Measurements from ENCODE around the gene OR6S1.

The OR6S1 gene

DNA sequence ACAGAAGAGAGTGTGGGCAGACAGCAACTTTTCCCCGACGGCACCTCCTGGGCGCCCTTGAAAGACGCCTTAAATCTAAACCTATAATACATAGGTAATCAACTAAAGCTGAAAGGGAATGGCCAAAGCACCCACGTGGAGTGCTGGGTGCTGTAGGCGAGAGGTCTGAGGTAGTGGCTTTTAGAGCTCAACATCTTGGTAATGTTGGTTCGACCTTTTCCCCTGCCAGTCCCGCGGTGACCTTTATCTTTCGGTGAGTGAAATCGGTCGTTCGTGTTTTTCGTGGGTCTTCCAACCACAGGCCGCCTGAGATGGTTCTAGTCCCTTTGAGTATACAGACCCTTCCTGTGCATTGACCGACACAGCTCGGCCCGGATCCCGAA, 9.1 kb downstream of the OR6S1 start:
- POLR2A ChIA-PET, result interaction anchor here (0.7 to 3.3 kb wide), 4 partner anchors 19 to 339 kb away, joined by 3 to 40 read pairs (median 10); partner anchors contain the start of gene RNASE4
- Histone ChIP-seq H3K4me3 (ENCODE audit: low read depth, low read length) (peak overlapping the region; percentile 65), H3K27ac (ENCODE audit: extremely low read depth, low read depth, low read length) (no peak overlapping the region; the same call in 1 of the 2 replicates), H3K9me3 (ENCODE audit: control insufficient read depth, insufficient read depth, low read depth, low read length) (no peaks in the 10 kb centered on the region), H3K36me3 (ENCODE audit: control insufficient read depth in 2 of 2, insufficient read depth in 1 of 2, low read length in 2 of 2) (no peaks in the 10 kb centered on the region), H3K4me1 (ENCODE audit: control insufficient read depth, insufficient read depth, low read length) (no peaks in the 10 kb centered on the region)
- no peak for TF ChIP-seq ZNF600 (tag by site-specific recombination; IDR thresholded peaks at IDR 0.05)
- TF ChIP-seq ZNF629 (tag by site-specific recombination; IDR thresholded peaks at IDR 0.05), result no peak
- TF ChIP-seq, protein P1, sequence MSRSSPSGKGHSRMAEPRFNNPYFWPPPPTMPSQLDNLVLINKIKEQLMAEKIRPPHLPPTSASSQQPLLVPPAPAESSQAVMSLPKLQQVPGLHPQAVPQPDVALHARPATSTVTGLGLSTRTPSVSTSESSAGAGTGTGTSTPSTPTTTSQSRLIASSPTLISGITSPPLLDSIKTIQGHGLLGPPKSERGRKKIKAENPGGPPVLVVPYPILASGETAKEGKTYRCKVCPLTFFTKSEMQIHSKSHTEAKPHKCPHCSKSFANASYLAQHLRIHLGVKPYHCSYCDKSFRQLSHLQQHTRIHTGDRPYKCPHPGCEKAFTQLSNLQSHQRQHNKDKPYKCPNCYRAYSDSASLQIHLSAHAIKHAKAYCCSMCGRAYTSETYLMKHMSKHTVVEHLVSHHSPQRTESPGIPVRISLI (tag by site-specific recombination; IDR thresholded peaks at IDR 0.05), result no peak
- TF ChIP-seq SCRT1 (tag by site-specific recombination; IDR thresholded peaks at IDR 0.05; ENCODE audit: borderline replicate concordance), result no peak
- TF ChIP-seq FEZF1 (tag by site-specific recombination; IDR thresholded peaks at IDR 0.05), result no peak
- no peak for TF ChIP-seq ZNF175 (tag by site-specific recombination; IDR thresholded peaks at IDR 0.05)
- peak; percentile 45; the same call in 1 of the 2 replicates for TF ChIP-seq EGR2 (tag by site-specific recombination; IDR thresholded peaks at IDR 0.05; ENCODE audit: low read depth)
- no peak for TF ChIP-seq PRDM6 (tag by site-specific recombination; IDR thresholded peaks at IDR 0.05)
- no peak for TF ChIP-seq ZNF16 (tag by site-specific recombination; IDR thresholded peaks at IDR 0.05; ENCODE audit: low read depth)
- no peak for TF ChIP-seq ZNF561 (tag by site-specific recombination; IDR thresholded peaks at IDR 0.05; ENCODE audit: borderline replicate concordance)
- no peak for TF ChIP-seq ZNF560 (tag by site-specific recombination; IDR thresholded peaks at IDR 0.05; ENCODE audit: borderline replicate concordance)
- TF ChIP-seq ZNF214 (tag by site-specific recombination; IDR thresholded peaks at IDR 0.05; ENCODE audit: borderline replicate concordance), result no peak
- TF ChIP-seq ZNF433 (tag by site-specific recombination; IDR thresholded peaks at IDR 0.05; ENCODE audit: low read depth), result no peak
- TF ChIP-seq ZNF677 (tag by site-specific recombination; IDR thresholded peaks at IDR 0.05), result no peak
- TF ChIP-seq, protein P2, sequence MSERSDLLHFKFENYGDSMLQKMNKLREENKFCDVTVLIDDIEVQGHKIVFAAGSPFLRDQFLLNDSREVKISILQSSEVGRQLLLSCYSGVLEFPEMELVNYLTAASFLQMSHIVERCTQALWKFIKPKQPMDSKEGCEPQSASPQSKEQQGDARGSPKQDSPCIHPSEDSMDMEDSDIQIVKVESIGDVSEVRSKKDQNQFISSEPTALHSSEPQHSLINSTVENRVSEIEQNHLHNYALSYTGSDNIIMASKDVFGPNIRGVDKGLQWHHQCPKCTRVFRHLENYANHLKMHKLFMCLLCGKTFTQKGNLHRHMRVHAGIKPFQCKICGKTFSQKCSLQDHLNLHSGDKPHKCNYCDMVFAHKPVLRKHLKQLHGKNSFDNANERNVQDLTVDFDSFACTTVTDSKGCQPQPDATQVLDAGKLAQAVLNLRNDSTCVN (tag by site-specific recombination; optimal IDR thresholded peaks at IDR 0.05), result no peak
- no peak for TF ChIP-seq ZNF555 (tag by site-specific recombination; conservative IDR thresholded peaks at IDR 0.05)
- TF ChIP-seq, protein P3, sequence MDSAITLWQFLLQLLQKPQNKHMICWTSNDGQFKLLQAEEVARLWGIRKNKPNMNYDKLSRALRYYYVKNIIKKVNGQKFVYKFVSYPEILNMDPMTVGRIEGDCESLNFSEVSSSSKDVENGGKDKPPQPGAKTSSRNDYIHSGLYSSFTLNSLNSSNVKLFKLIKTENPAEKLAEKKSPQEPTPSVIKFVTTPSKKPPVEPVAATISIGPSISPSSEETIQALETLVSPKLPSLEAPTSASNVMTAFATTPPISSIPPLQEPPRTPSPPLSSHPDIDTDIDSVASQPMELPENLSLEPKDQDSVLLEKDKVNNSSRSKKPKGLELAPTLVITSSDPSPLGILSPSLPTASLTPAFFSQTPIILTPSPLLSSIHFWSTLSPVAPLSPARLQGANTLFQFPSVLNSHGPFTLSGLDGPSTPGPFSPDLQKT (IDR thresholded peaks at IDR 0.05; ENCODE audit: borderline replicate concordance, low read depth, low read length), result no peak
- TF ChIP-seq ZNF768 (tag by site-specific recombination; IDR thresholded peaks at IDR 0.05), result no peak
- no peak for TF ChIP-seq ZBTB1 (tag by site-specific recombination; IDR thresholded peaks at IDR 0.05)
- TF ChIP-seq, protein P4, sequence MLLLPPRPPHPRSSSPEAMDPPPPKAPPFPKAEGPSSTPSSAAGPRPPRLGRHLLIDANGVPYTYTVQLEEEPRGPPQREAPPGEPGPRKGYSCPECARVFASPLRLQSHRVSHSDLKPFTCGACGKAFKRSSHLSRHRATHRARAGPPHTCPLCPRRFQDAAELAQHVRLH (tag by site-specific recombination; IDR thresholded peaks at IDR 0.05), result no peak
- no peak for TF ChIP-seq GLI4 (tag by site-specific recombination; IDR thresholded peaks at IDR 0.05)
- no peak for TF ChIP-seq ZNF747 (tag by site-specific recombination; IDR thresholded peaks at IDR 0.05)
- TF ChIP-seq ZNF366 (tag by site-specific recombination; conservative IDR thresholded peaks at IDR 0.05), result no peak
- peak; percentile 39; the same call in 1 of the 2 replicates for TF ChIP-seq ZFHX2 (tag by site-specific recombination; conservative IDR thresholded peaks at IDR 0.05)
- TF ChIP-seq, protein P5, sequence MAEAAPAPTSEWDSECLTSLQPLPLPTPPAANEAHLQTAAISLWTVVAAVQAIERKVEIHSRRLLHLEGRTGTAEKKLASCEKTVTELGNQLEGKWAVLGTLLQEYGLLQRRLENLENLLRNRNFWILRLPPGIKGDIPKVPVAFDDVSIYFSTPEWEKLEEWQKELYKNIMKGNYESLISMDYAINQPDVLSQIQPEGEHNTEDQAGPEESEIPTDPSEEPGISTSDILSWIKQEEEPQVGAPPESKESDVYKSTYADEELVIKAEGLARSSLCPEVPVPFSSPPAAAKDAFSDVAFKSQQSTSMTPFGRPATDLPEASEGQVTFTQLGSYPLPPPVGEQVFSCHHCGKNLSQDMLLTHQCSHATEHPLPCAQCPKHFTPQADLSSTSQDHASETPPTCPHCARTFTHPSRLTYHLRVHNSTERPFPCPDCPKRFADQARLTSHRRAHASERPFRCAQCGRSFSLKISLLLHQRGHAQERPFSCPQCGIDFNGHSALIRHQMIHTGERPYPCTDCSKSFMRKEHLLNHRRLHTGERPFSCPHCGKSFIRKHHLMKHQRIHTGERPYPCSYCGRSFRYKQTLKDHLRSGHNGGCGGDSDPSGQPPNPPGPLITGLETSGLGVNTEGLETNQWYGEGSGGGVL (tag by site-specific recombination; IDR thresholded peaks at IDR 0.05), result peak; percentile 32
- TF ChIP-seq KLF7 (tag by site-specific recombination; IDR thresholded peaks at IDR 0.05; ENCODE audit: borderline replicate concordance), result no peak
- TF ChIP-seq ZBTB17 (tag by site-specific recombination; IDR thresholded peaks at IDR 0.05), result peak; percentile 86
- CTCF ChIA-PET, result interaction anchor here (0.9 to 2.7 kb wide), 5 partner anchors 19 to 58 kb away, joined by 3 to 22 read pairs (median 4); no protein-coding TSS in a partner anchor

Measured in HEK293 (cell line).